ENCODE data around the gene ADAM12.
A peak's percentile ranks its signal among the peaks of the same experiment; 100 is the strongest.

ADAM12 gene

GRCh38 chr10:126259760-126260479, 128.4 kb downstream of the ADAM12 start:
- CTCF ChIA-PET: no interaction called here

GRCh38 chr10:126256864-126257263, 131.4 kb downstream of the ADAM12 start:
- ChIA-PET POLR2A (no interaction called here), CTCF (no interaction called here)
- TF ChIP-seq FOXA1 (IDR thresholded peaks at IDR 0.05) (no peak), ELF4 (IDR thresholded peaks at IDR 0.05) (no peak), PKNOX1 (IDR thresholded peaks at IDR 0.05) (no peak), ZNF384 (IDR thresholded peaks at IDR 0.05) (no peak), SP1 (IDR thresholded peaks at IDR 0.05) (no peak), SUZ12 (IDR thresholded peaks at IDR 0.05) (no peak), BHLHE40 (IDR thresholded peaks at IDR 0.05; ENCODE audit: borderline replicate concordance) (no peak), TARDBP (IDR thresholded peaks at IDR 0.05) (no peak), FOXM1 (IDR thresholded peaks at IDR 0.05; ENCODE audit: borderline replicate concordance) (no peak), CTBP1 (IDR thresholded peaks at IDR 0.05; ENCODE audit: borderline replicate concordance) (no peak)
- no peak for DNase-seq (ENCODE audit: extremely low spot score)

More at GRCh38 chr10:126259760-126260479, 128.4 kb downstream of the ADAM12 start:
- no peak for DNase-seq (ENCODE audit: extremely low spot score)
- no peak for TF ChIP-seq NFRKB (IDR thresholded peaks at IDR 0.05)
- no peak for TF ChIP-seq BHLHE40 (IDR thresholded peaks at IDR 0.05; ENCODE audit: borderline replicate concordance)
- TF ChIP-seq HDGF (IDR thresholded peaks at IDR 0.05; ENCODE audit: borderline replicate concordance): no peak
- POLR2A ChIA-PET: interaction anchor here (0.7 kb wide), 1 partner anchor 127 kb away, joined by 4 read pairs; no protein-coding TSS in a partner anchor

- no peak for TF ChIP-seq ARNT (IDR thresholded peaks at IDR 0.05)
- no peak for TF ChIP-seq ZNF384 (IDR thresholded peaks at IDR 0.05)
- TF ChIP-seq FOXM1 (IDR thresholded peaks at IDR 0.05; ENCODE audit: borderline replicate concordance): no peak
- no peak for TF ChIP-seq HDGF (IDR thresholded peaks at IDR 0.05; ENCODE audit: borderline replicate concordance)
- TF ChIP-seq ELF4 (IDR thresholded peaks at IDR 0.05): no peak
- TF ChIP-seq FOXA1 (IDR thresholded peaks at IDR 0.05): no peak
- no peak for TF ChIP-seq L3MBTL2 (conservative IDR thresholded peaks at IDR 0.05)
- TF ChIP-seq SP1 (IDR thresholded peaks at IDR 0.05): no peak
- TF ChIP-seq LEF1 (IDR thresholded peaks at IDR 0.05; ENCODE audit: borderline replicate concordance): no peak
- TF ChIP-seq CTBP1 (IDR thresholded peaks at IDR 0.05; ENCODE audit: borderline replicate concordance): no peak
- TF ChIP-seq SUZ12 (IDR thresholded peaks at IDR 0.05): no peak
- TF ChIP-seq BHLHE40 (IDR thresholded peaks at IDR 0.05; ENCODE audit: borderline replicate concordance): no peak
- no peak for TF ChIP-seq PKNOX1 (IDR thresholded peaks at IDR 0.05)
- no peak for TF ChIP-seq TARDBP (IDR thresholded peaks at IDR 0.05)
- no peak for TF ChIP-seq NFRKB (IDR thresholded peaks at IDR 0.05)
- no peak for TF ChIP-seq FOXK2 (IDR thresholded peaks at IDR 0.05)
- CTCF ChIA-PET: no interaction called here
- POLR2A ChIA-PET: no interaction called here
- no peak for DNase-seq (ENCODE audit: extremely low spot score)
Measured at GRCh38 chr10:126255313-126255712, 133.0 kb downstream of the ADAM12 start.

GRCh38 chr10:126253611-126253998, 134.7 kb downstream of the ADAM12 start:
- no peak for DNase-seq (ENCODE audit: extremely low spot score)
- TF ChIP-seq SUZ12 (IDR thresholded peaks at IDR 0.05) (no peak), BHLHE40 (IDR thresholded peaks at IDR 0.05; ENCODE audit: borderline replicate concordance) (no peak), TARDBP (IDR thresholded peaks at IDR 0.05) (no peak), ARNT (IDR thresholded peaks at IDR 0.05) (no peak), HDGF (IDR thresholded peaks at IDR 0.05; ENCODE audit: borderline replicate concordance) (no peak), L3MBTL2 (conservative IDR thresholded peaks at IDR 0.05) (no peak), SP1 (IDR thresholded peaks at IDR 0.05) (no peak), CTBP1 (IDR thresholded peaks at IDR 0.05; ENCODE audit: borderline replicate concordance) (no peak), ZNF384 (IDR thresholded peaks at IDR 0.05) (no peak), NFRKB (IDR thresholded peaks at IDR 0.05) (no peak), LEF1 (IDR thresholded peaks at IDR 0.05; ENCODE audit: borderline replicate concordance) (no peak), ELF4 (IDR thresholded peaks at IDR 0.05) (no peak), FOXM1 (IDR thresholded peaks at IDR 0.05; ENCODE audit: borderline replicate concordance) (no peak)
- ChIA-PET CTCF (interaction anchor here (0.7 to 0.9 kb wide), 2 partner anchors 93 to 250 kb away, joined by 3 read pairs; no protein-coding TSS in a partner anchor), POLR2A (interaction anchor here (0.6 to 1.9 kb wide), 5 partner anchors 18 to 51 kb away, joined by 3 to 8 read pairs (median 3); no protein-coding TSS in a partner anchor)

- ChIA-PET CTCF (interaction anchor here (0.6 to 0.9 kb wide), 3 partner anchors 13 to 251 kb away, joined by 3 read pairs; no protein-coding TSS in a partner anchor), POLR2A (interaction anchor here (0.6 to 1.9 kb wide), 5 partner anchors 18 to 51 kb away, joined by 3 to 8 read pairs (median 3); no protein-coding TSS in a partner anchor)
- peak; percentile 40; the same call in 1 of the 2 replicates for TF ChIP-seq PKNOX1 (IDR thresholded peaks at IDR 0.05)
- TF ChIP-seq ZNF384 (IDR thresholded peaks at IDR 0.05): no peak
- no peak for TF ChIP-seq BHLHE40 (IDR thresholded peaks at IDR 0.05; ENCODE audit: borderline replicate concordance)
- no peak for DNase-seq (ENCODE audit: extremely low spot score)
Measured at GRCh38 chr10:126252884-126253610, 135.2 kb downstream of the ADAM12 start.
